T-helper 22 cell (primary cell): ENCODE results near the gene IL36A.

Experiments
- DNase-seq: peaks from one replicate; pipeline ENCODE4 v3.0.0-alpha.2; 2020; ENCODE audit warnings: low read depth

Gene IL36A

GRCh38 chr2:113050921-113051895 lies 45.9 kb downstream of the IL36A start:
- no peak for DNase-seq

GRCh38 chr2:113052396-113052917 lies 47.2 kb downstream of the IL36A start, which contains the start of gene IL36B:
Gene IL36B, minus strand, starts transcription at chr2:113052867.
- DNase-seq, result no peak

- no peak for DNase-seq
Observed at GRCh38 chr2:113053666-113054065, 48.4 kb downstream of the IL36A start.

GRCh38 chr2:113054066-113054465 lies 48.8 kb downstream of the IL36A start:
- no peak for DNase-seq

- DNase-seq, result no peak
Observed at GRCh38 chr2:113056521-113056920, 51.3 kb downstream of the IL36A start.

- DNase-seq, result no peak
Observed at GRCh38 chr2:113057117-113057516, 51.9 kb downstream of the IL36A start.
